Skeletal muscle satellite cell (primary cell): ENCODE results near the gene GPC6.
"Not testable (repeated sequence)": the region's sequence is repeated elsewhere in the genome, so short reads cannot be mapped to it uniquely, and the experiment has no call there.

Source experiments
- H3K27me3 ChIP-seq: 2 replicates; pipeline ENCODE4 v1.7.0; 2013; ENCODE audit warnings: low read length; ENCODE audit not compliant: control insufficient read depth, insufficient read depth
- H3K36me3 ChIP-seq: 2 replicates; pipeline ENCODE4 v1.7.0; 2013; ENCODE audit warnings: mild to moderate bottlenecking, control low read depth, low read length; ENCODE audit not compliant: insufficient read depth
- H3K4me1 ChIP-seq: 2 replicates; pipeline ENCODE4 v1.7.0; 2013; ENCODE audit warnings: low read length; ENCODE audit not compliant: control insufficient read depth, insufficient read depth
- H3K4me2 ChIP-seq: 2 replicates; pipeline ENCODE4 v1.7.0; 2013; ENCODE audit warnings: mild to moderate bottlenecking, low read length
- H3K4me3 ChIP-seq: 2 replicates; pipeline ENCODE4 v1.7.0; 2013; ENCODE audit warnings: low read length
- H3K9ac ChIP-seq: 2 replicates; pipeline ENCODE4 v1.7.0; 2013; ENCODE audit warnings: mild to moderate bottlenecking, low read depth, low read length, moderate library complexity
- H3K9me3 ChIP-seq: replicated peaks from 2 replicates; pipeline ENCODE4 v1.7.0; 2013; ENCODE audit warnings: mild to moderate bottlenecking, control low read depth, low read length

GPC6 gene

DNA sequence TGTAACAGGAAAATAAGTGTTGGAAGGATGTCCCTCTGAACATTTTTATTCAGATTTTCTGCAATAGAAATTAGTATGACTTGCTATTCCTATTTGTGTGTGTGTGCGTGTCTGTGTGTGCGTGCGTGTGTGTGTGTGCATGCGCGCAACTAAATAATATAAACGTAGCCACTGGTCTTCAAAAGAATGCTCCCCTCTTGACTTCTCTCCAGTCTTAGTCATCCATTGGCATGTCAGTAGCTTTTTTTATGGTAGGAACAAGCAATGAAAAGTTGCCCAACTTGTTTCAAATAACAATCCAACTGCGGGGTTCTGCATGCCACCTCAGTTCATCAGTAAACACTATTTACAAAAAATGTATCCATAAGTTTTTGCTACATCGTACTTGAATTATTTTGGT lies 249.6 kb downstream of the GPC6 start:
- no peak overlapping the region for H3K4me3 ChIP-seq
- no peaks in the 10 kb centered on the region for H3K27me3 ChIP-seq
- H3K9ac ChIP-seq, result no peak overlapping the region
- H3K4me2 ChIP-seq, result peak overlapping the region; percentile 62
- peaks cover 17% of the 10 kb centered on the region for H3K4me1 ChIP-seq
- no peaks in the 10 kb centered on the region for H3K36me3 ChIP-seq
- H3K9me3 ChIP-seq, result peaks cover 4% of the 10 kb centered on the region

- H3K9ac ChIP-seq, result no peak overlapping the region
- H3K27me3 ChIP-seq, result no peaks in the 10 kb centered on the region
- H3K36me3 ChIP-seq, result no peaks in the 10 kb centered on the region
- peaks cover 4% of the 10 kb centered on the region for H3K9me3 ChIP-seq
- no peak overlapping the region for H3K4me2 ChIP-seq
- H3K4me3 ChIP-seq, result no peak overlapping the region
- peaks cover 17% of the 10 kb centered on the region for H3K4me1 ChIP-seq
These were observed 250.6 kb downstream of the GPC6 start for GRCh38 chr13:93477238-93477637.

DNA sequence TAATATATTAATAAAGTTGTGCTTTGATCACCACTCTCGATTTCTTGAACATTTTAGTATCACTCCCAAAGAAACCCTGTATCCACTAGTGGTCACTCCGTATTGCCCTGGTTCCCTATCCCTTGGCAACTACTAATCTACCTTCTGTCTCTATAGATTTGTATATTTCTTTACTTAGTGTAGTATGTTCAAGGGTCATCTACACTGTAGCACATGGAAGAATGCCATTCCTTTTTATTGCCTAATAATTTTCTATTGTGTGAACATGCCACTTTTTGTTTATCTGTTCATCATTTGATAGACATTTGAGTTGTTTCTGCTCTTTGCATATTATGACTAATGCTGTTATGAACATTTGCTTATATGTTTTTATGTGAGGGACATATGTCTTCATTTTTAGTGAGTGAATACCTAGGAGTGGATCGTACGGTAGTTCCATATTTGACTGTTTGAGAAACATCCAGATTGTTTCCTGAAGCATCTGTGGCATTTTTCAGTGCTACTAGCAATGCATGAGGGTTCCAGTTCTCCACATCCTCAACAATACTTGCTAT lies 254.0 kb downstream of the GPC6 start:
- H3K9ac ChIP-seq, result no peak overlapping the region
- no peaks in the 10 kb centered on the region for H3K27me3 ChIP-seq
- no peaks in the 10 kb centered on the region for H3K9me3 ChIP-seq
- H3K4me2 ChIP-seq, result no peak overlapping the region
- no peak overlapping the region for H3K4me3 ChIP-seq
- H3K36me3 ChIP-seq, result no peaks in the 10 kb centered on the region
- peaks cover 11% of the 10 kb centered on the region for H3K4me1 ChIP-seq

DNA sequence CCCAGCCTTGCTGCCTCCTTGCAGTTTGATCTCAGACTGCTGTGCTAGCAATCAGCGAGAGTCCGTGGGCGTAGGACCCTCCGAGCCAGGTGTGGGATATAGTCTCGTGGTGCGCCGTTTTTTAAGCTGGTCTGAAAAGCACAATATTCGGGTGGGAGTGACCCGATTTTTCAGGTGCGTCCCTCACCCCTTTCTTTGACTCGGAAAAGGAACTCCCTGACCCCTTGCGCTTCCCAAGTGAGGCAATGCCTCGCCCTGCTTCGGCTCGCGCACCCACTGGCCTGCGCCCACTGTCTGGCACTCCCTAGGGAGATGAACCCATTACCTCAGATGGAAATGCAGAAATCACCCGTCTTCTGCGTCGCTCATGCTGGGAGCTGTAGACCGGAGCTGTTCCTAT lies 269.5 kb downstream of the GPC6 start:
- not testable (repeated sequence) for H3K4me1 ChIP-seq, H3K9ac ChIP-seq, H3K9me3 ChIP-seq, H3K4me2 ChIP-seq, H3K4me3 ChIP-seq, H3K36me3 ChIP-seq, H3K27me3 ChIP-seq

DNA sequence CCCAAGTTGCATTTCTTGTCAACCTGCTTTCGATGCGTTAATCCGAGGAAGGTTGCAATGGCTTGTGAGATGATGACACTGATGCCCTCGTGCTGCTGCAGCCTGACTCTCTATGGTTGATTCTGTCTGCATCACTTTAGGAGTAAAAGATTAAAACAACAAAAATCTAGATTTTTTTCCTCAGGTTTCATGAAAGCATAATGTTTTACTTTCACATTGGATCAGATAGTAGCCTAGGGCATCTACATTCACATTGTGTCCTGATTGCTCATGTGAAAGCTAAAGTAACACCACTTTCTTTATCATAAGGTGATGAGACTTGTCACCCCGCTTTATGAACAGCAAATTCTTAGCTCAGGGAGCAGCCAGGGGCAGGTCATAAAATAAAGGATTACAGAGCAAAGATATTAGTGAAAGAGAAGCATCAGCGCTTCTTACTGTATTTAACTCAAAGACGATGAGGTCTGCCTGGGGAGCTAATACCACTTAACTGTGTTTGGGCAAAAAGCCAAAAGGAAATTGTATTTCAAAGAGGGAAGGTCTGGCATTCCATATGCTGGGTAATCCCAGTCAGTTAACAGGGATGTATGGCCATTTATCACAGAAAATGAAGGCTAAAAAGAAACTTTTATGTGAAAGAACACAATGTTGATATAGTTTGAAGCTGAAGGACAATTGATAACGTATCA lies 270.5 kb downstream of the GPC6 start:
- Histone ChIP-seq H3K9me3 (no peaks in the 10 kb centered on the region), H3K9ac (no peak overlapping the region), H3K4me1 (peaks cover 4% of the 10 kb centered on the region), H3K4me3 (no peak overlapping the region), H3K4me2 (no peak overlapping the region), H3K36me3 (no peaks in the 10 kb centered on the region), H3K27me3 (no peaks in the 10 kb centered on the region)

DNA sequence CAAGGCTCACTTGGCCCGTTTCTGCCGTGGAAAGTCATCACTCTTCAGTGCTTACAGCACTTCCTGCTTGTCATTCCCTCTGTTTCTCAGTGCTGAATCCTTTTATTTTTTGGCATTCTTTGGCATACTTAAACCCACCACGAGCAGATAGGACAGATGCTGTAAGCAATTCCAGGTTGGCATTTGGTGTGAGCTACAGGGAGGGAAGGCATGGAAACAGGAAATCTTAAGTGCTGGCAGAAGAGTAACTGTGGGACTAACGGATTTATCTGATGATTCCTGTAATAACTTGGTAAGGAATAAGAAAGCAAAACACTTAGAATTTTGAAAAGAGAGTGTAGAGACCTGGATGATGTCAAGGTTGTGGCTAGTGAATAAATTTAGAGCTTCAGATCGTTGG lies 273.4 kb downstream of the GPC6 start:
- no peak overlapping the region for H3K9ac ChIP-seq
- no peaks in the 10 kb centered on the region for H3K9me3 ChIP-seq
- peaks cover 4% of the 10 kb centered on the region for H3K4me1 ChIP-seq
- H3K27me3 ChIP-seq, result no peaks in the 10 kb centered on the region
- no peaks in the 10 kb centered on the region for H3K36me3 ChIP-seq
- no peak overlapping the region for H3K4me3 ChIP-seq
- H3K4me2 ChIP-seq, result peak overlapping the region; percentile 29

GRCh38 chr13:93502071-93502470 lies 275.5 kb downstream of the GPC6 start:
- Histone ChIP-seq H3K9me3 (no peaks in the 10 kb centered on the region), H3K9ac (no peak overlapping the region), H3K36me3 (no peaks in the 10 kb centered on the region), H3K27me3 (no peaks in the 10 kb centered on the region), H3K4me2 (no peak overlapping the region), H3K4me3 (no peak overlapping the region), H3K4me1 (peaks cover 4% of the 10 kb centered on the region)

- Histone ChIP-seq H3K27me3 (no peaks in the 10 kb centered on the region), H3K4me1 (peaks cover 4% of the 10 kb centered on the region), H3K9me3 (no peaks in the 10 kb centered on the region), H3K9ac (no peak overlapping the region), H3K36me3 (no peaks in the 10 kb centered on the region), H3K4me2 (no peak overlapping the region), H3K4me3 (no peak overlapping the region)
These were observed 276.5 kb downstream of the GPC6 start for GRCh38 chr13:93502987-93503615.

GRCh38 chr13:93505104-93505952 lies 278.7 kb downstream of the GPC6 start:
- Histone ChIP-seq H3K4me1 (no peaks in the 10 kb centered on the region), H3K9me3 (no peaks in the 10 kb centered on the region)

DNA sequence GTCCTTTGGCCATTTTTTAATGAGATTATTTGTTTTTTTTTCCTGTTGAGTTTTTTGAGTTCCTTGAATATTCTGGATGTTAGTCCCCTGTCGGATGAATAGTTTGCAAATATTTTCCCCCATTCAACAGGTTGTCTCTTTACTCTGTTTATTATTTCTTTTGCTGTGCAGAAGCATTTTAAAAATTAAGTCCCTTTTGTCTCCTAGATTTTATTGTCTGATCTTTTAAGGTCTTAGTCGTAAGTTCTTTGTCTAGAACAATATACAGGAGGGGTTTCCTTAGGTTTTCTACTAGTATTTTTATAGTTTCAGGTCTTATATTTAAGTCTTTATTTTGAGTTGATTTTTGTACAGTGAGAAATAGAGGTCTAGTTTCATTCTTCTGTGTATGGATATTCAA lies 284.4 kb downstream of the GPC6 start:
- no peak overlapping the region for H3K4me3 ChIP-seq
- no peak overlapping the region for H3K4me2 ChIP-seq

More at GRCh38 chr13:93505104-93505952, 278.7 kb downstream of the GPC6 start:
- no peak overlapping the region for H3K4me2 ChIP-seq
- no peak overlapping the region for H3K9ac ChIP-seq
- H3K36me3 ChIP-seq, result no peaks in the 10 kb centered on the region
- no peak overlapping the region for H3K4me3 ChIP-seq
- H3K27me3 ChIP-seq, result no peaks in the 10 kb centered on the region

DNA sequence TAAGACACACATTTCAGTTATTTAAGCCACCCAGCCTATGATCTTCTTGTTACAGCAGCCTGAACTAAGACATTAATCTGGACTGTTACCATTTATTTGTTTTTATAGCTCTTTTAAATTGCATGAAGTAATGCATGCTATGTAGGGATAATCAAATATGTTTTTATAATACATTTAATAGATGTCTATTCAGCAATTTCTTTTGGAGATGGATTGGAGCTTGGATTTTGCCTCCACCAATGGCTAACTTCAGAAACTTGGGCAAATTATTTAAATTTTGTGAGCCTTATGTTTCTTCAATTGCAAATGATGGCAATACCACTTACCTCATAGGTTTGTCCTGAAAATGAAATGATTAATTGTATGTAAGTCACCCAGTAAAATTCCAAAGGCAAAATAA lies 288.7 kb downstream of the GPC6 start:
- Histone ChIP-seq H3K4me1 (no peaks in the 10 kb centered on the region), H3K9ac (no peak overlapping the region), H3K9me3 (no peaks in the 10 kb centered on the region), H3K36me3 (no peaks in the 10 kb centered on the region), H3K4me3 (no peak overlapping the region), H3K4me2 (no peak overlapping the region), H3K27me3 (no peaks in the 10 kb centered on the region)

More for the DNA sequence above, 284.4 kb downstream of the GPC6 start:
- Histone ChIP-seq H3K27me3 (no peaks in the 10 kb centered on the region), H3K9me3 (no peaks in the 10 kb centered on the region), H3K4me1 (no peaks in the 10 kb centered on the region), H3K36me3 (no peaks in the 10 kb centered on the region), H3K9ac (no peak overlapping the region)
